Nephron (organoid): ENCODE data around the gene ARID3A.

Source experiments
- H3K27ac Mint-ChIP-seq, 3 experiments: 2 replicates each; pipeline ENCODE4 v1.8.0; 2020; ENCODE audit warnings: mixed read lengths in 3 of 3, mild to moderate bottlenecking in 2 of 3, moderate library complexity in 1 of 3
- H3K27me3 Mint-ChIP-seq: 2 replicates; pipeline ENCODE4 v1.8.0; 2021; ENCODE audit warnings: low read depth, mild to moderate bottlenecking, moderate library complexity, mixed read lengths
- H3K36me3 Mint-ChIP-seq: 2 replicates; pipeline ENCODE4 v1.8.0; 2020; ENCODE audit warnings: low read depth, mixed read lengths
- H3K4me1 Mint-ChIP-seq: 2 replicates; pipeline ENCODE4 v1.8.0; 2020; ENCODE audit warnings: mixed read lengths
- H3K4me3 Mint-ChIP-seq, 3 experiments: 2 replicates each; pipeline ENCODE4 v1.8.0; 2020; ENCODE audit warnings: mild to moderate bottlenecking in 3 of 3, mixed read lengths in 3 of 3, moderate library complexity in 2 of 3
- H3K9me3 Mint-ChIP-seq: 2 replicates; pipeline ENCODE4 v1.8.0; 2020; ENCODE audit warnings: mixed read lengths
- CTCF ChIP-seq, 3 experiments: fragments of 200-600 bp; sonication (generic); IDR thresholded peaks; one replicate each; pipeline ENCODE4 v1.5.0; 2021; ENCODE audit warnings: antibody characterized with exemption in 3 of 3; ENCODE audit not compliant: unreplicated experiment in 3 of 3

ARID3A gene

GRCh38 chr19:1004803-1005664 lies 79.2 kb downstream of the ARID3A start:
- Mint-ChIP-seq H3K27me3 (peaks cover 26% of the 10 kb centered on the region), H3K9me3 (no peaks in the 10 kb centered on the region), H3K27ac (no peak overlapping the region), H3K4me1 (no peaks in the 10 kb centered on the region), H3K4me3 (no peak overlapping the region), H3K36me3 (peaks cover 3% of the 10 kb centered on the region)
- no peak for TF ChIP-seq CTCF (IDR thresholded peaks at IDR 0.05; ENCODE audit: unreplicated experiment in 3 of 3)

GRCh38 chr19:1006711-1007398 lies 81.0 kb downstream of the ARID3A start:
- no peak overlapping the region for H3K4me3 Mint-ChIP-seq
- no peaks in the 10 kb centered on the region for H3K4me1 Mint-ChIP-seq
- TF ChIP-seq CTCF (IDR thresholded peaks at IDR 0.05; ENCODE audit: unreplicated experiment in 3 of 3), result no peak
- H3K36me3 Mint-ChIP-seq, result peaks cover 3% of the 10 kb centered on the region
- peaks cover 15% of the 10 kb centered on the region for H3K27me3 Mint-ChIP-seq
- no peaks in the 10 kb centered on the region for H3K9me3 Mint-ChIP-seq
- H3K27ac Mint-ChIP-seq, result no peak overlapping the region

GRCh38 chr19:1007399-1008251 lies 81.8 kb downstream of the ARID3A start:
- no peaks in the 10 kb centered on the region for H3K9me3 Mint-ChIP-seq
- TF ChIP-seq CTCF (IDR thresholded peaks at IDR 0.05; ENCODE audit: unreplicated experiment in 3 of 3), result no peak
- H3K27me3 Mint-ChIP-seq, result peaks cover 9% of the 10 kb centered on the region
- H3K36me3 Mint-ChIP-seq, result peaks cover 3% of the 10 kb centered on the region
- no peak overlapping the region for H3K4me3 Mint-ChIP-seq
- no peaks in the 10 kb centered on the region for H3K4me1 Mint-ChIP-seq
- no peak overlapping the region for H3K27ac Mint-ChIP-seq

- H3K9me3 Mint-ChIP-seq, result no peaks in the 10 kb centered on the region
- no peak overlapping the region for H3K27ac Mint-ChIP-seq
- H3K27me3 Mint-ChIP-seq, result peaks cover 6% of the 10 kb centered on the region
- no peaks in the 10 kb centered on the region for H3K4me1 Mint-ChIP-seq
- peaks cover 3% of the 10 kb centered on the region for H3K36me3 Mint-ChIP-seq
- H3K4me3 Mint-ChIP-seq, result no peak overlapping the region
- TF ChIP-seq CTCF (IDR thresholded peaks at IDR 0.05; ENCODE audit: unreplicated experiment in 3 of 3), result no peak
Measured at GRCh38 chr19:1008268-1009040, 82.6 kb downstream of the ARID3A start.
